Karpas-422 (cell line): ENCODE results near the gene RFXANK. TPM values are rescaled to one million over a fixed set of nuclear protein-coding genes. Genes with fewer than 3 reads are reported as not detected.

ENCODE experiments used
- DNase-seq: peaks from one replicate; pipeline ENCODE4 v3.0.0-alpha.2; 2015
- H2AFZ ChIP-seq: fragments of 200-600 bp; sonication (generic); 2 replicates; pipeline ENCODE4 v1.6.1; 2014; ENCODE audit warnings: antibody characterized with exemption, low read length, mixed read lengths
- H3K27ac ChIP-seq: fragments of 200-600 bp; sonication (generic); 2 replicates; pipeline ENCODE4 v1.5.1; 2014; ENCODE audit warnings: mild to moderate bottlenecking, low read length, moderate library complexity
- H3K27me3 ChIP-seq: fragments of 200-600 bp; sonication (generic); 2 replicates; pipeline ENCODE4 v1.6.1; 2014; ENCODE audit warnings: low read length, mixed read lengths
- H3K36me3 ChIP-seq: fragments of 200-600 bp; sonication (generic); 2 replicates; pipeline ENCODE4 v1.6.1; 2014; ENCODE audit warnings: low read length, mixed read lengths; ENCODE audit not compliant: insufficient read depth
- H3K4me1 ChIP-seq: fragments of 200-600 bp; sonication (generic); 2 replicates; pipeline ENCODE4 v1.6.1; 2014; ENCODE audit warnings: mild to moderate bottlenecking, low read length, mixed read lengths
- H3K4me2 ChIP-seq: fragments of 200-600 bp; sonication (generic); 2 replicates; pipeline ENCODE4 v1.6.1; 2014; ENCODE audit warnings: low read length, low read depth, mild to moderate bottlenecking; ENCODE audit not compliant: poor library complexity, severe bottlenecking
- H3K4me3 ChIP-seq: fragments of 200-600 bp; sonication (generic); 2 replicates; pipeline ENCODE4 v1.5.1; 2014; ENCODE audit warnings: mild to moderate bottlenecking, antibody characterized with exemption, low read length, mixed read lengths
- H3K79me2 ChIP-seq: fragments of 200-600 bp; sonication (generic); 2 replicates; pipeline ENCODE4 v1.6.1; 2014; ENCODE audit warnings: mild to moderate bottlenecking, low read length, mixed read lengths
- H3K9ac ChIP-seq: fragments of 200-600 bp; sonication (generic); 2 replicates; pipeline ENCODE4 v1.6.0; 2014; ENCODE audit warnings: low read length
- H3K9me2 ChIP-seq: fragments of 200-600 bp; sonication (generic), shearing (Covaris generic); replicated peaks from 2 replicates; pipeline ENCODE4 v1.6.0; 2014; ENCODE audit warnings: mild to moderate bottlenecking, low read length, moderate library complexity; ENCODE audit not compliant: insufficient read depth
- H3K9me3 ChIP-seq: fragments of 300-700, 200-600 bp; sonication (generic); 2 replicates; pipeline ENCODE4 v1.6.1; 2014; ENCODE audit warnings: low read length, mixed read lengths
- H4K20me1 ChIP-seq: fragments of 200-600 bp; sonication (generic); 2 replicates; pipeline ENCODE4 v1.6.1; 2014; ENCODE audit warnings: mild to moderate bottlenecking, antibody characterized with exemption, low read length, low read depth; ENCODE audit not compliant: insufficient read depth
- total RNA-seq: library from RNA; depleted of rRNA; stranded (reverse); fragments of >200 nt; shearing (Covaris generic); gene quantifications from 2 replicates; pipeline ENCODE4 v1.2.3, GENCODE V29; 2014; ENCODE audit warnings: low replicate concordance

RFXANK gene
- total RNA-seq, 1 experiment from 2014 or later, result 176 TPM

DNA sequence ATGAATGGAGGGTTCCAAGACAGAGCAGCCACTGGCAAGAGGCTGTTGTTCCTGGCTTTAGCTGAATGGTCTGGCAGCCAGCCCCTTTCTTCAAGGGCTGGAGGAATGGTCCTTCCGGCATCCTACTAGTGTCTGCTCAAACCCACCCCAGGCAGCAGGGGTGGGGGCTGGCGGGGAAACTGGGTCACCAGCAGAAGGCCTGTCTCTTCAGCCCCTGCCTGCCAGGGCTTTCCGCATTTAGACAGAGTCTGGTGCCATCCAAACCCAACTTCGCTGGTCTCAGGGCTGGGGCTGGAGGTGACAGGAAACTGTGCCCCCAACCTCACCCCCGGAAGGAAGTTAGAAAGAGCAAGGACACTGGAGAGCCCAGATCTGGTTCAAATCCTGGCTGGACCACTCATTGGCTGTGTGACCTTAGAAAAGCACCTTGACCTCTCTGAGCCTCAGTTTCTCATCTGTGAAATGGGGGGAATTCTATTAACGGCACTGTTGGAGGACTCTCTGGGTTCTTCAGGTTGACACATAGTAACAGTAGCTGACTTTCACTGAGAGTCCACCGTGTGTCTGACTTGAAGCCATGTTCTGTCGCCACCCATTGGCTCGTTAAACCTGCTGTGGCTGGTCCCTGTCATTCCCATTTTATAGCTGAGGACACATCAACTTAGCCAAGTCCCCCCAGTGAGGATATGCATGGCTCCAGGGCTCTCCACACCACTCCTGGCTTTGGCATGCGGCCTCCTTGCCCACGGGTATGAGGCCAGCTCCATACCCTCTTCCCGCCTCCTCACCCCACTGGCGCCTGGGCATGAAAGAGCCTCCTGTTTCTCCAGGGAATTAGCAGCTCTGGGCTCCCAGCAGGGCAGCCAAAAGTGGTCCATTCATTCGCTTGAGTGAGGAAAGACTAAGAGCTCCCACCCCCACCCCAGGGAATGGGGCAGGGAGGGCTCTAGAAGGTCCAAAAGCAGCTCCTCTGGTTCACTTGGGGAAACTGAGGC is 13.7 kb downstream of the RFXANK start:
- Histone ChIP-seq H3K9ac (no peak overlapping the region), H3K36me3 (no peaks in the 10 kb centered on the region), H3K4me3 (no peak overlapping the region), H2AFZ (no peak overlapping the region), H3K4me1 (peaks cover 17% of the 10 kb centered on the region), H3K79me2 (peaks cover 15% of the 10 kb centered on the region), H3K27ac (no peak overlapping the region), H3K4me2 (no peak overlapping the region), H4K20me1 (no peaks in the 10 kb centered on the region), H3K9me3 (no peaks in the 10 kb centered on the region), H3K9me2 (no peaks in the 10 kb centered on the region), H3K27me3 (no peaks in the 10 kb centered on the region)
- DNase-seq, result no peak

DNA sequence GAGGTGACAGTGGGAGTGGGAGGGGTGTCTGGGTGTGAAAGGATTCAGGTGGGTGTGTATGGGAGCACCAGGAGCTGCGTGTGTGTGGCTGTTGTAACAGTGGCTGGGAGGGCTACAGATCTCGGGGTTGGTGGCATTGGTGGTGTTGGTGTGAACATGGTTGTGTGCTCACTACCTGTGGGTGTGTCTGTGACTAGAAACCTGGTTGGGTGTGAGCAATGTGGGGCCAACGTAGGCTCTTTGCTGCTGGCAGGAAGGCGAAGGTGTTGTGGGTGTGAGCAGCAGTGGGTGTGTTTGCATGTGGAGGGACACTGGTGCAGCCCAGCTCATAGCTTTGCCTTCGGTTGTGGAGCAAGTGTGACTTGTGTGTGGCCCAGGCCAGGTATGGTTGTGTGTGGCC is 14.9 kb downstream of the RFXANK start:
- H3K79me2 ChIP-seq, result peaks cover 11% of the 10 kb centered on the region
- no peaks in the 10 kb centered on the region for H3K27me3 ChIP-seq
- no peak overlapping the region for H3K27ac ChIP-seq
- H3K9me3 ChIP-seq, result no peaks in the 10 kb centered on the region
- DNase-seq, result no peak
- no peak overlapping the region for H2AFZ ChIP-seq
- no peak overlapping the region for H3K9ac ChIP-seq
- peaks cover 9% of the 10 kb centered on the region for H3K4me1 ChIP-seq
- no peaks in the 10 kb centered on the region for H3K9me2 ChIP-seq
- H4K20me1 ChIP-seq, result no peaks in the 10 kb centered on the region
- H3K36me3 ChIP-seq, result no peaks in the 10 kb centered on the region
- no peak overlapping the region for H3K4me2 ChIP-seq
- H3K4me3 ChIP-seq, result no peak overlapping the region

DNA sequence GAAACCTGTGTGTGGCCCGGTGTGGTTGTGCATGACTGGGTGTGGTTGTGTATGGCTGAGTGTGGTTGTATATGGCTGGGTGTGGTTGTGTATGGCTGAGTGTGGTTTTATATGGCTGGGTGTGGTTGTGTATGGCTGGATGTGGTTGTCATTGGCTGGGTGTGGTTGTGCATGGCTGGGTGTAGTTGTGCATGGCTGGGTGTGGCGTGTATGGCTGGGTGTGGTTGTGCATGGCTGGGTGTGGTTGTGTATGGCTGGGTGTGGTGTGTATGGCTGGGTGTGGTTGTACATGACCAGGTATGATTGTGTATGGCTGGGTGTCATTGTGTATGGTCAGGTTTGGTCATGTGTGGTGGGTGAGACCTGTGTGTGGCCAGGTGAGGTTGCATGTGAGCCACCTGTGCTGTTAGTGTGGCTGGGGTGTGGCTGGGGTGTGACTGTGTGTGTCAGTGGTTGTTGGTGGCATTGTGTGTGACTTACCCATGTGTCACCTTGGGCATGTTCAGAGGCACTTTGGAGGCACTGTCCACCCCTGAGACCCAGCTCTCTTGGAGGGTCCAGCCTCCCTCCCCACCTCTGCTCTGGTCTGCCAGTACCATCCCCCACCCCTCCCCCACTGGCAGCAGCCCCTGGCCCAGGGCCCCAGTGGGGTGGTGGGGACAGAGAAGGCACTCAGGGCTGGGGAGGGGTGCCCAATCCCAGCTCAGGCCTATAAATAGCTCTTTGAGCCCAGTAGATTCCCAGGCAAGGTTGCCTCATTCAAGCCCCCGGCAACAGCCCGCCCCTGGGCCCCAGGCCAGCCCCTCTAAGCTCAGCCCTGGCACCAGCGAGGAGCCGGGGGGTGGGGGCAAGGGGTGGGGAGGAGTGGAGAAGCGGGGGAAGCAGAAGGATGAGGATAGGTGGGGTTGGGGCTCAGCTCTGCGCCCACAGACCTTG is 15.8 kb downstream of the RFXANK start:
- Histone ChIP-seq H3K79me2 (peaks cover 1% of the 10 kb centered on the region), H3K4me3 (no peak overlapping the region), H3K9me2 (no peaks in the 10 kb centered on the region), H3K36me3 (no peaks in the 10 kb centered on the region), H3K9me3 (no peaks in the 10 kb centered on the region), H3K4me2 (no peak overlapping the region), H3K9ac (no peak overlapping the region), H2AFZ (no peak overlapping the region), H3K4me1 (no peaks in the 10 kb centered on the region), H3K27me3 (no peaks in the 10 kb centered on the region), H3K27ac (no peak overlapping the region), H4K20me1 (no peaks in the 10 kb centered on the region)
- no peak for DNase-seq

DNA sequence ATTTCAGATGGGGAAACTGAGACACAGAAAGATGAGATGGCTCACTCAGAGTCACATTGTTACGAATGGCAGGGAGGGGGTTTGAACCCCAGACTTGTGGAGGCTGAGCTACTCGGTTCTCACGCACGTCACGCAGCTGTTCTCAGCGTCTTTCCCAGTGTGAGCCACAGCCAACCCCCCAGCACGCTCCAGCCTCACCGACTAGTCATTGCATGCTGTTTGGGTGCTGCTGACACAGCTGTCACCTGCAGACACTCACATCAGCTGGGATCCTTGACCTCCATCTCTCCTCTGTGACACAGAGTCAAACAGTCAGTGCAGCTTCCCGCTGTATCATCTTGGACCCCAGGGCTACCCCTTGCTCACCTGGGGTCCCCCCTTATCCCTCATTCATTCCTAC is 17.3 kb downstream of the RFXANK start:
- Histone ChIP-seq H3K9me3 (no peaks in the 10 kb centered on the region), H3K4me1 (peaks cover 3% of the 10 kb centered on the region; the same call in 1 of the 2 replicates), H4K20me1 (no peaks in the 10 kb centered on the region), H3K36me3 (no peaks in the 10 kb centered on the region), H2AFZ (no peak overlapping the region), H3K27ac (no peak overlapping the region), H3K9me2 (no peaks in the 10 kb centered on the region), H3K4me3 (no peak overlapping the region), H3K4me2 (no peak overlapping the region), H3K79me2 (no peaks in the 10 kb centered on the region), H3K27me3 (no peaks in the 10 kb centered on the region), H3K9ac (no peak overlapping the region)
- no peak for DNase-seq

GRCh38 chr19:19211499-19212420 is 19.7 kb downstream of the RFXANK start, which contains the start of gene NCAN:
Gene NCAN, plus strand, starts transcription at chr19:19211958. Its CDS starts 4,996 bp downstream, at chr19:19216954.
- Histone ChIP-seq H3K9me3 (no peaks in the 10 kb centered on the region), H3K79me2 (no peaks in the 10 kb centered on the region), H3K27ac (no peak within 1 kb of the TSS), H4K20me1 (no peaks in the 10 kb centered on the region; the same call in 1 of the 2 replicates), H3K4me1 (peaks cover 5% of the 10 kb centered on the region; the same call in 1 of the 2 replicates), H3K4me3 (no peak within 1 kb of the TSS), H3K4me2 (no peak within 1 kb of the TSS), H3K9me2 (no peaks in the 10 kb centered on the region), H3K36me3 (no peaks in the 10 kb centered on the region), H3K9ac (no peak within 1 kb of the TSS), H3K27me3 (no peaks in the 10 kb centered on the region), H2AFZ (no peak within 1 kb of the TSS)
- DNase-seq, result no peak

GRCh38 chr19:19212916-19213315 is 20.9 kb downstream of the RFXANK start:
- no peak overlapping the region for H2AFZ ChIP-seq
- no peaks in the 10 kb centered on the region for H3K9me3 ChIP-seq
- no peaks in the 10 kb centered on the region for H3K79me2 ChIP-seq
- no peak for DNase-seq
- no peaks in the 10 kb centered on the region for H3K27me3 ChIP-seq
- no peak overlapping the region for H3K4me3 ChIP-seq
- H3K27ac ChIP-seq, result no peak overlapping the region
- no peaks in the 10 kb centered on the region for H3K36me3 ChIP-seq
- H3K4me1 ChIP-seq, result peaks cover 5% of the 10 kb centered on the region; the same call in 1 of the 2 replicates
- H3K4me2 ChIP-seq, result no peak overlapping the region
- H4K20me1 ChIP-seq, result no peaks in the 10 kb centered on the region; the same call in 1 of the 2 replicates
- no peak overlapping the region for H3K9ac ChIP-seq
- no peaks in the 10 kb centered on the region for H3K9me2 ChIP-seq

GRCh38 chr19:19213426-19214158 is 21.5 kb downstream of the RFXANK start:
- H3K27ac ChIP-seq, result no peak overlapping the region
- H3K9ac ChIP-seq, result no peak overlapping the region
- H3K4me1 ChIP-seq, result peaks cover 5% of the 10 kb centered on the region; the same call in 1 of the 2 replicates
- H3K27me3 ChIP-seq, result no peaks in the 10 kb centered on the region
- no peaks in the 10 kb centered on the region; the same call in 1 of the 2 replicates for H4K20me1 ChIP-seq
- no peak overlapping the region for H2AFZ ChIP-seq
- H3K36me3 ChIP-seq, result no peaks in the 10 kb centered on the region
- no peak overlapping the region for H3K4me3 ChIP-seq
- no peaks in the 10 kb centered on the region for H3K9me2 ChIP-seq
- DNase-seq, result no peak
- no peaks in the 10 kb centered on the region for H3K79me2 ChIP-seq
- no peak overlapping the region for H3K4me2 ChIP-seq
- no peaks in the 10 kb centered on the region for H3K9me3 ChIP-seq
